ENCODE results near the gene TSEN2.
"Not testable (repeated sequence)": the region's sequence is repeated elsewhere in the genome, so short reads cannot be mapped to it uniquely, and the experiment has no call there.

The TSEN2 gene

DNA sequence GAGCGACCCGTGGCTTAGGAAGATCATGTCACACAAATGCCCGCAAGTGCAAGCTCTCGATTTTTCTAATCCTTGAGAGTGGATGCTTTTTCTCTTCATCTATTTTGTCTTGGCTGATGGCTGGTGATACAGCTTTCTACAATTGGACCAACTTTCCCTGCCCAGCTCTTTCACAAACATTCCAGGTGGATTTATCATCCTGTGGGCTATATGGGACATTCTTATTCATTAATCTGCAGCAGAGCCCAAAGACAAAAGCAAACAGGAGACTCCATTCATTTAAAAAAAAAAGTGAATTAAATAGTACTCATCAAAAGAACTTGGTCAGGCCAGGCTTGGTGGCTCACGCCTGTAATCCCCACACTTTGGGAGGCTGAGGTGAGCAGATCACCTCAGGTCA lies 14.2 kb upstream of the TSEN2 start:
- no peak for DNase-seq (ENCODE audit: extremely low spot score, insufficient read length, low read depth)
- no peak for FAIRE-seq

- no peak for FAIRE-seq
- no peak for DNase-seq (ENCODE audit: extremely low spot score, insufficient read length, low read depth)
These were observed 13.6 kb upstream of the TSEN2 start for GRCh38 chr3:12470680-12471079.

DNA sequence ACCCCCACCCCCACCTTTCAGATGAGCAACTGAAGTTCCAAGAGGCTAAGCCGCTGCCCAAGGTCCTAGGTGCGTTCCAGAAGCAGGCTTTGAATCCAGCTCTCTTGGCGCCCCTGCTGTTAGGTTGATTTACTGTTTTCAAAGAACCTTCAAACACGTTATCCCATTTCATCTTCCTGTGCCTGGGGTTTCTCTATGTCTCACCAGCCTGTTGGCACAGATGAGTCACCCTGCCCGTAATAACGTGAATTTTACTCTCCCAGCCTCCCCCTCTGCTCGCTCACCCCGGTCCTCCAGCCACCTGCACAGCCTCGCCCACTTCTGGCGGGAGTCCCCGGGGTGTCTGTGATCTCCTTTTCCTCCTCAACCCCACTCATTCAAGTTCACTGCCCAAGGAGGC lies 13.0 kb upstream of the TSEN2 start:
- FAIRE-seq = no peak
- DNase-seq (ENCODE audit: extremely low spot score, insufficient read length, low read depth) = no peak

- DNase-seq (ENCODE audit: extremely low spot score, insufficient read length, low read depth) (no peak), FAIRE-seq (no peak)
These were observed 12.2 kb upstream of the TSEN2 start for GRCh38 chr3:12472000-12472610.

DNA sequence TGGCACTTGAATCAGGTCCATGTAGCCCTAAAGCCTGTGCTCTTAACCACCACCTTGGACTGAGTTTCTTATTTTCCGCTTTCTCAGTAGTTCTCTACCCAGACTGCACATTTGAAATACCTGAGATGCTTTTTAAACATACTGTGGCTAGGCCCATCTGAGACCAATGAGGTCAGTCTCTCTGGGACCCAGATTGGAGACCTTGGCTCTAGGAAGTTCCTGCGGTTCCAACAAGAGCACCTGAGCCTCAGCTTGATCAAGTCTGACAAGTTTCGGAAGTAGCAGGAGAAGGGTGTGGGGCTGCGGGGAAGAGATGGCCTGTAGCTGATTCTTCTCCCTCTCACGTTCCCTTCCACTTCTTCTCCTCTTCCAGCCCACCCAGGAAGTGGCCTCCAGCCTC lies 11.5 kb upstream of the TSEN2 start:
- FAIRE-seq (no peak), DNase-seq (ENCODE audit: extremely low spot score, insufficient read length, low read depth) (no peak)

DNA sequence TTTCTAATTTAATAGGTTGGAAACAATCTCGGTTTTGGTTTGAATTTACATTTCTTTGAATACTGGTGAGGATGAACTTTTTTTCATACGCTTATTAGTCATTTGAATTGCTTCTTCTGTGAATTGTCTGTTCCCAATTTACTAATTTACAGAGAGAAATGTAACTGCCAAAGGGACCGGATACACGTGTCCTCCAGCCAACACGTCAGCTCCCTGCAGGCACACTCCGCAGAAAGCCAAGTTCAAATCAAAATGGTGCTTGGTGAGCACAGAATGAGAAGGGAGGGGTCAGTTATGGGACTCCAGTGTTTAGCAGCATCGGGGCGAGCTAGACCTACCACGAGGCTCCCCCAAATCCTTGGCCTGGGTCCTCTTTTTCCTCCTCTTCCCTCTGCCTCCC lies 10.8 kb upstream of the TSEN2 start:
- DNase-seq (ENCODE audit: extremely low spot score, insufficient read length, low read depth) = no peak
- FAIRE-seq = no peak

GRCh38 chr3:12476238-12476897 lies 7.9 kb upstream of the TSEN2 start:
- FAIRE-seq (no peak), DNase-seq (ENCODE audit: extremely low spot score, insufficient read length, low read depth) (no peak)

DNA sequence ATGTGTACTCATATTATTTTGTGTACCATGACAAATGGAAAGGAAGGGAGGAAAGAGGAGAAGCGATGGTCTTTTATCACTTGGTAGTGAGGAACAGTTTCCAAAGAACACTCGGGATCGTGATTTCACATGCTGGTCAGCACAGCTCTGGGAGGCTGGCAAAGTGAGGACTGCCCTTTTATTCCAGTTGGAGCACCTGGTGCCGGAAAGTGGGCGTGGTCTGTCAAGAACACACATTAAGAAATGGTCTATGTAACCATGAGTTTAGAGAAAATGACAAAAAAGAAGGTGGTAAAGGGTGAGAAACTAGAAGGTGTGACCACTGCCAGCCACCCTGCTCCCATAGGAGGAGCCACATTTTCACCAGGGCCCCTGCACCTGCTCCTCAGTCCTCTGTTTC lies 7.0 kb upstream of the TSEN2 start:
- no peak for FAIRE-seq
- DNase-seq (ENCODE audit: extremely low spot score, insufficient read length, low read depth) = no peak

GRCh38 chr3:12478326-12478725 lies 6.0 kb upstream of the TSEN2 start:
- no peak for FAIRE-seq
- DNase-seq (ENCODE audit: extremely low spot score, insufficient read length, low read depth) = no peak

DNA sequence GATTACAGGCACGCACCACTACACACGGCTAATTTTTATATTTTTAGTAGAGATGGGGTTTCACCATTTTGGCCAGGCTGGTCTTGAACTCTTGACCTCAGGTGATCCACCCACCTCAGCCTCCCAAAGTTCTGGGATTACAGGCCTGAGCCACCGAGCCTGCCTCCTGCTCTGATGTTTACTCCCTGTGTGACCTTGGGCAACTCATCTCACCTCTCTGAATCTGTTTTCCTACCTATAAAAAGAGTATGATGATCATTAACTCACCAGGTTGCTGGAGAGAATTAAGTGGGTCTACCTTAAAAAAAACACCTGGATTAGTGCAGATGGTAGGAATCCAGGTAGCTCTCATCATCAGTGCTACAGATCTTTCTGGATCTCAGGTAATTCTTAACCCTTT lies 5.1 kb upstream of the TSEN2 start:
- not testable (repeated sequence) for DNase-seq (ENCODE audit: extremely low spot score, insufficient read length, low read depth); FAIRE-seq

GRCh38 chr3:12479919-12480427 lies 4.3 kb upstream of the TSEN2 start:
- peak; percentile 63 for FAIRE-seq
- peak; percentile 53 for DNase-seq (ENCODE audit: extremely low spot score, insufficient read length, low read depth)

GRCh38 chr3:12483410-12483809 lies 870 bp upstream of the TSEN2 start:
- DNase-seq (ENCODE audit: extremely low spot score, insufficient read length, low read depth) = no peak
- no peak for FAIRE-seq

DNA sequence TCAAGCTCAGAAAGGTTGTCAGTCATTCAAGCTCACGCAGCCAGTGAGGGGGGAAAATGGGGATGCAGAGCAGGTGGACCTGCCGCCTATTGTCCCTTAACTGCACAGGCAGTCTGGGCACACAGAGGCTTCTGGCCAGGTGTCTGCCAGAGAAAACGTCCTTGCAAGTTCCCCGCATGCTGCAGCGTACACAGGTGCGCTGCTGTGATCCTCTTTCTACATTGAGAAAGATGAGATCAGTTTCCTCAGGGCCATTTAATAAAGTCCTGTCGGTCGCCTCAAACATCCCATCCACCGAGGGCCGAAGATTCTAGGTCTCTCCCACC lies 445 bp upstream of the TSEN2 start:
- no peak for DNase-seq (ENCODE audit: extremely low spot score, insufficient read length, low read depth)
- no peak for FAIRE-seq

- FAIRE-seq (no peak), DNase-seq (ENCODE audit: extremely low spot score, insufficient read length, low read depth) (no peak)
These were observed 675 bp downstream of the TSEN2 start for GRCh38 chr3:12484983-12485327.

GRCh38 chr3:12486001-12486400 lies 1.7 kb downstream of the TSEN2 start:
- no peak for DNase-seq (ENCODE audit: extremely low spot score, insufficient read length, low read depth)
- no peak for FAIRE-seq

- no peak for DNase-seq (ENCODE audit: extremely low spot score, insufficient read length, low read depth)
- no peak for FAIRE-seq
These were observed 2.6 kb downstream of the TSEN2 start for GRCh38 chr3:12486916-12487315.

DNA sequence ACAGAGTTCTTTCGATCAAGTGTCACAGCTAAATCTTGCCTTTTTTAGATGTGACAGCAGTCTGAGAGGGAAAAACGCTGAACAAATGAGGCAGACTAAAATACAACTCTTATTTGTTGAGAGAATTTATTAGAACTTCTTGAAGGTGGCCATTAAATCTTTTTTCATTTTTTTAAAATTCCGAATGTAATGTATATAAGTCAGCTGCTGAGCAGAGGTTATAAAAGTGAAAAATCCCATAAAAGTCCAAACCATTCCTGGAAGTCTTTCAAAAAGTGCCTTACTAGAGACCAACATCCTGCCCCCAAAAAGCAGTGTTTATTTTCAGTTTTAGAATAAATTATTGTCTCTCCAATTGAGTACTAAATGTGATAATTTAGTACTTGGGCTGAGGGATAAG lies 3.1 kb downstream of the TSEN2 start:
- no peak for FAIRE-seq

DNA sequence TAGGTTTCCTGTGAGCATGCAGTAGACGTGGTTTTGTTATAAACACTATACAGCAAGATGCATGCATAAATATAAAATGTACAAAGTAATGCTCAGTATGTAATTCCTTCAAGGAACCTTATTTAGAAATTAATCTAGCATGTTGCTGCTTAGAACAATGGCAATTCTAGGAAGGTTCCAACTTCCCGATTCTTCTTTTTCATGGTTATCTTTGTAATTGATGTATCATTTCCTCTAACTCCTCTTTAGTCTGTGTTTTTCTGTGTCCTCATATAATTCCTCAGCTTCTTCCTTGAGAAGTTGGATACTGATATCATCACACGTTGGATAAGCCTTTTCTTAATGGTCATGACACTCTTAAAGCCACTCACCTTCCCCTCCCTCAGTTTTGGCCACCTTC lies 3.5 kb downstream of the TSEN2 start:
- DNase-seq (ENCODE audit: extremely low spot score, insufficient read length, low read depth) = no peak
- no peak for FAIRE-seq

More for the DNA sequence above, 3.1 kb downstream of the TSEN2 start:
- DNase-seq (ENCODE audit: extremely low spot score, insufficient read length, low read depth) = no peak

DNA sequence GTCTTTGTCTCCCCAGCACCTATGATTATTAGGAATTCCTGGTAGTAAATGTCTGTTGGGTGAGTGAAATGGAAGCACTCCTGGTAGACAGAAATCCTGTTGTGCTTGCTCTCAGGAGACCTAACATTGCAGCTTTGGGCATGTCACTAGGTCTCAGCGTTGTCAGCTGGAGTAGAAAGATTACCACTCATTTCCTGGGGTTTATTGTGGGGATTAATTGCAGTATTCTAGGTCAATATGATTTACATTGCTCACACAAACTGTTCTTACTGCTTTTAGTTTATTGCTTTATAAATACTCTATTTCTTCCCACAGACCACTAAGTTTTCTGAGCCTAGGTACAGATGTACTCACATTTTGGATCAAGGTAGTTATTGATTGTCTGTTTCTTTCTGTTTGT lies 5.1 kb downstream of the TSEN2 start:
- no peak for FAIRE-seq
- no peak for DNase-seq (ENCODE audit: extremely low spot score, insufficient read length, low read depth)

GRCh38 chr3:12489832-12490231 lies 5.6 kb downstream of the TSEN2 start:
- FAIRE-seq (no peak), DNase-seq (ENCODE audit: extremely low spot score, insufficient read length, low read depth) (no peak)

GRCh38 chr3:12490547-12490946 lies 6.3 kb downstream of the TSEN2 start:
- DNase-seq (ENCODE audit: extremely low spot score, insufficient read length, low read depth) (no peak), FAIRE-seq (no peak)

- no peak for DNase-seq (ENCODE audit: extremely low spot score, insufficient read length, low read depth)
- no peak for FAIRE-seq
These were observed 11.6 kb downstream of the TSEN2 start for GRCh38 chr3:12495749-12496452.
